PC-3 (cell line): Measurements from ENCODE around the gene ABCC10. TPM values are rescaled to one million over a fixed set of nuclear protein-coding genes. Genes with fewer than 3 reads are reported as not detected.

ENCODE experiments used
- ATAC-seq: fragments of 200-7000 bp; cut with Tn5 transposase; 2 replicates; pipeline ENCODE4 v1.9.1; 2020; ENCODE audit warnings: mild to moderate bottlenecking, moderate library complexity
- BruUV-seq: library from RNA; stranded (reverse); fragments of 400-500 nt; replicated peaks from 2 replicates; lab custom pipeline; 2021; lab: Mats Ljungman, UMichigan
- CTCF ChIA-PET: fragments of 300-600 bp; sonication (Branson Sonifier 250); formaldehyde crosslinking; loops from one replicate; lab custom pipeline; 2022; ENCODE audit warnings: antibody characterized with exemption; lab: Charles Lee
- POLR2A ChIA-PET: fragments of 300-600 bp; sonication (Branson Sonifier 250); formaldehyde crosslinking; loops from one replicate; lab custom pipeline; 2022; ENCODE audit warnings: antibody characterized with exemption; ENCODE audit not compliant: unreplicated experiment; lab: Charles Lee
- DNase-seq: peaks from one replicate; pipeline ENCODE4 v3.0.0-alpha.2; 2015
- H2AFZ ChIP-seq: fragments of 300-600 bp; sonication (generic); 2 replicates; pipeline ENCODE4 v1.6.0; 2016; ENCODE audit warnings: antibody characterized with exemption, low read length
- H3F3A ChIP-seq: fragments of 300-600 bp; sonication (generic); one replicate; pipeline ENCODE4 v1.6.0; 2017; ENCODE audit warnings: antibody characterized with exemption, low read length, control low read depth, mild to moderate bottlenecking; ENCODE audit not compliant: unreplicated experiment
- H3K27ac ChIP-seq: fragments of 300-600 bp; sonication (generic); 2 replicates; pipeline ENCODE4 v1.5.1; 2016; ENCODE audit warnings: mild to moderate bottlenecking, low read length
- H3K27me3 ChIP-seq: fragments of 300-600 bp; sonication (generic); 2 replicates; pipeline ENCODE4 v1.6.1; 2016; ENCODE audit warnings: low read length, mixed read lengths
- H3K36me3 ChIP-seq: fragments of 300-600 bp; sonication (generic); 2 replicates; pipeline ENCODE4 v1.6.1; 2016; ENCODE audit warnings: low read depth, mixed run types, low read length, mixed read lengths
- H3K4me1 ChIP-seq: fragments of 300-600 bp; sonication (generic); 2 replicates; pipeline ENCODE4 v1.5.1; 2016; ENCODE audit warnings: low read length; ENCODE audit not compliant: insufficient read depth
- H3K4me2 ChIP-seq: fragments of 300-600 bp; sonication (generic); 2 replicates; pipeline ENCODE4 v1.6.0; 2016; ENCODE audit warnings: low read length
- H3K4me3 ChIP-seq: fragments of 300-600 bp; sonication (generic); 2 replicates; pipeline ENCODE4 v1.5.1; 2016; ENCODE audit warnings: mild to moderate bottlenecking, low read length, mixed read lengths
- H3K79me2 ChIP-seq: fragments of 300-600 bp; sonication (generic); 2 replicates; pipeline ENCODE4 v1.6.1; 2017; ENCODE audit warnings: low read length, mixed read lengths
- H3K9ac ChIP-seq: fragments of 300-600 bp; sonication (generic); 2 replicates; pipeline ENCODE4 v1.6.0; 2016; ENCODE audit warnings: mild to moderate bottlenecking, low read length
- H3K9me2 ChIP-seq: fragments of 300-600 bp; sonication (generic); replicated peaks from 2 replicates; pipeline ENCODE4 v1.6.1; 2016; ENCODE audit warnings: mixed run types, low read length, mixed read lengths
- H3K9me3 ChIP-seq: fragments of 300-600 bp; sonication (generic); 2 replicates; pipeline ENCODE4 v1.6.1; 2016; ENCODE audit warnings: low read length, mixed read lengths
- H4K20me1 ChIP-seq: fragments of 300-600 bp; sonication (generic); 2 replicates; pipeline ENCODE4 v1.6.1; 2016; ENCODE audit warnings: low read length, mixed read lengths
- CTCF ChIP-seq: fragments of 300-600 bp; sonication (generic); conservative IDR thresholded peaks from 2 replicates; pipeline ENCODE4 v1.5.1; 2017; ENCODE audit warnings: antibody characterized with exemption, low read depth, mild to moderate bottlenecking, low read length
- EZH2 ChIP-seq: fragments of 300-600 bp; sonication (generic); IDR thresholded peaks from one replicate; pipeline ENCODE4 v1.6.1; 2017; ENCODE audit warnings: antibody characterized with exemption, mild to moderate bottlenecking, low read length; ENCODE audit not compliant: unreplicated experiment
- EZH2phosphoT487 ChIP-seq: fragments of 300-600 bp; sonication (generic); IDR thresholded peaks from 2 replicates; pipeline ENCODE4 v1.6.1; 2018; ENCODE audit warnings: mild to moderate bottlenecking, antibody characterized with exemption, low read length, borderline replicate concordance
- intact Hi-C: fragments of 100-400 bp; cut with micrococcal nuclease; formaldehyde crosslinking; loops from 2 replicates; pipeline ENCODE4 v1.9.0; 2023
- total RNA-seq: library from RNA; depleted of rRNA; stranded (reverse); fragments of >200 nt; gene quantifications from 2 replicates; pipeline ENCODE4 v1.2.3, GENCODE V29; 2014

The ABCC10 gene
- total RNA-seq, 1 experiment from 2014 or later: 23.1 TPM

GRCh38 chr6:43492673-43493072 is 65.3 kb downstream of the ABCC10 start:
- H2AFZ ChIP-seq: no peak overlapping the region
- H3K79me2 ChIP-seq: peaks cover 46% of the 10 kb centered on the region
- no peaks in the 10 kb centered on the region for H3K9me2 ChIP-seq
- no peak overlapping the region for H3K4me3 ChIP-seq
- DNase-seq (no peak), ATAC-seq (no peak)
- no peaks in the 10 kb centered on the region for H3F3A ChIP-seq
- no peaks in the 10 kb centered on the region for H3K27me3 ChIP-seq
- ChIA-PET CTCF (no interaction called here), POLR2A (no interaction called here)
- intact Hi-C loops: no loop called here
- no peak overlapping the region for H3K27ac ChIP-seq
- no peaks in the 10 kb centered on the region; the same call in 1 of the 2 replicates for H3K36me3 ChIP-seq
- no peaks in the 10 kb centered on the region for H3K9me3 ChIP-seq
- H4K20me1 ChIP-seq: peaks cover 13% of the 10 kb centered on the region; the same call in 1 of the 2 replicates
- H3K4me1 ChIP-seq: peaks cover 4% of the 10 kb centered on the region; the same call in 1 of the 2 replicates
- BruUV-seq: no TSS peak
- H3K4me2 ChIP-seq: no peak overlapping the region
- no peak overlapping the region for H3K9ac ChIP-seq
- TF ChIP-seq EZH2 (no peak), EZH2phosphoT487 (no peak), CTCF (no peak)

GRCh38 chr6:43493230-43493629 is 65.9 kb downstream of the ABCC10 start:
- Histone ChIP-seq H3F3A (no peaks in the 10 kb centered on the region), H3K9me2 (no peaks in the 10 kb centered on the region), H3K4me3 (no peak overlapping the region), H2AFZ (no peak overlapping the region), H3K9me3 (no peaks in the 10 kb centered on the region), H3K27ac (no peak overlapping the region), H3K79me2 (peaks cover 46% of the 10 kb centered on the region), H3K36me3 (no peaks in the 10 kb centered on the region; the same call in 1 of the 2 replicates), H3K9ac (no peak overlapping the region), H3K27me3 (no peaks in the 10 kb centered on the region), H3K4me1 (peaks cover 4% of the 10 kb centered on the region; the same call in 1 of the 2 replicates), H4K20me1 (peaks cover 13% of the 10 kb centered on the region; the same call in 1 of the 2 replicates), H3K4me2 (no peak overlapping the region)
- TF ChIP-seq CTCF (no peak), EZH2 (no peak), EZH2phosphoT487 (no peak)
- CTCF ChIA-PET: no interaction called here
- BruUV-seq: no TSS peak
- DNase-seq (no peak), ATAC-seq (no peak)
- intact Hi-C loops: no loop called here
- POLR2A ChIA-PET: no interaction called here

GRCh38 chr6:43493833-43494232 is 66.5 kb downstream of the ABCC10 start:
- intact Hi-C loops: no loop called here
- Histone ChIP-seq H3K4me3 (no peak overlapping the region), H3K27me3 (no peaks in the 10 kb centered on the region), H3K79me2 (peaks cover 46% of the 10 kb centered on the region), H3K9ac (no peak overlapping the region), H2AFZ (no peak overlapping the region), H3K36me3 (peaks cover under 1% of the 10 kb centered on the region; the same call in 1 of the 2 replicates), H3K9me3 (no peaks in the 10 kb centered on the region), H3K27ac (no peak overlapping the region), H3F3A (no peaks in the 10 kb centered on the region), H3K4me2 (no peak overlapping the region), H4K20me1 (peaks cover 12% of the 10 kb centered on the region; the same call in 1 of the 2 replicates), H3K4me1 (peaks cover 4% of the 10 kb centered on the region; the same call in 1 of the 2 replicates), H3K9me2 (no peaks in the 10 kb centered on the region)
- ChIA-PET CTCF (no interaction called here), POLR2A (no interaction called here)
- TF ChIP-seq EZH2phosphoT487 (no peak), EZH2 (no peak), CTCF (no peak)
- DNase-seq: no peak
- BruUV-seq: no TSS peak
- ATAC-seq: no peak
